ENCODE results near the gene DEFB131B.

Gene DEFB131B

DNA sequence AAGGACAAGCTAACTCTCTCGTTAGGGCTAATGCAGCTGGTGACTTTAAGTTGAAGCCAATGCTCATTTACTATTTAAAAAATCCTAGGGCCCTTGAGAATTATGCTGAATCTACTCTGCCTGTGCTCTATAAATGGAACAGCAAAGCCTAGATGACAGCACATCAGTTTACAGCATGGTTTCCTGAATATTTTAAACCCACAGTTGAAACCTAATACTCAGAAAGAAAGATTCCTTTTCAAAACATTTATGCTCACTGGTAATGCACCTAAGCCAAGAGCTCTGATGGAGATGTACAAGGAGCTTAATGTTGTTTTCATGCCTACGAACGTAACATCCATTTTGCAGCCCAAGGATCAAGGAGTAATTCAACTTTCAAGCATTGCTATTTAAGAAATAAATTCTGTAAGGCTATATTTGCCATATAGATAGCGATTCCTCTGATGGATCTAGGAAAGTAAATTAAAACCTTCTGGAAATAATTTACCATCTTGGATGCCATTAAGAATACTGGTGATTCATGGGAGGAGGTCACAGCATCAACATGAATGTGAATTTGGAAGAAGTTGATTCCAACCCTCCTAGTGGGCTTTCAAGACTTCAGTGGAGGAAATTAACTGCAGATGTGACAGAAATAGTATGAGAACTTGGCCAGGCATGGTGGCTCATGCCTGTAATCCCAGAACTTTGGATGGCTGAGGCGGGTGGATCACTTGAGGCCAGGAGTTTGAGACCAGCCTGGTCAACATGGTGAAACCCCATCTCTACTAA lies 35.7 kb downstream of the DEFB131B start:
- H3K27me3 ChIP-seq (ENCODE audit: control insufficient read depth in 1 of 2, insufficient read depth in 2 of 2, low read length in 2 of 2), result no peaks in the 10 kb centered on the region

DNA sequence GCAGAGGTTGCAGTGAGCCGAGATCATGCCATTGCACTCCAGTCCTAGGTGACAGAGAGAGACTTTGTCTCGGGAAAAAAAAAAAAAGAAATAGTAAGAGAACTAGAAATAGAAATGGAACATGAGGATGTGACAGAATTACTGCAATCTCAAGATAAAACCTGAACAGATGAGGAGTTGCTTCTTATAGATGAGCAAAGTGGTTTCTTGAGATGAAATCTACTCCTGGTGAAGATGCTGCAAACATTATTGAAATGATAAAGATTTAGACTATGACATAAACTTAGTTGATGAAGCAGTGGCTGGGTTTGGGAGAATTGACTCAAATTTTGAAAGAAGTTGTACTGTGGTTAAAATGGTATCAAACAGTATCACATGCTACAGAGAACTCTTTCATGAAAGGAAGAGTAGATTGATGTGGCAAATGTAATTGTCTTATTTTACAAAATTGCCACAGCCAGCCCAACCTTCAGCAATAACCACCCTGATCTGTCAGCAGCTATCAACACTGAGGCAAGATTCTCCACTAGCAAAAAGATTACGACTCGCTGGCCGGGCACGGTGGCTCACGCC lies 36.5 kb downstream of the DEFB131B start:
- Histone ChIP-seq H3K4me3 (ENCODE audit: low read depth in 1 of 2, low read length in 2 of 2) (no peak overlapping the region), H3K36me3 (ENCODE audit: insufficient read depth, low read length) (peaks cover 19% of the 10 kb centered on the region), H3K27me3 (ENCODE audit: control insufficient read depth in 1 of 2, insufficient read depth in 2 of 2, low read length in 2 of 2) (no peaks in the 10 kb centered on the region), H3K9me3 (ENCODE audit: low read length) (no peaks in the 10 kb centered on the region), H3K27ac (ENCODE audit: low read depth, low read length) (no peak overlapping the region), H3K4me1 (ENCODE audit: insufficient read depth, low read length) (no peaks in the 10 kb centered on the region), H3K9ac (ENCODE audit: low read length) (no peak overlapping the region)

More for the DNA sequence above, 35.7 kb downstream of the DEFB131B start:
- H3K9ac ChIP-seq (ENCODE audit: low read length), result no peak overlapping the region
- H3K9me3 ChIP-seq (ENCODE audit: low read length), result no peaks in the 10 kb centered on the region
- no peak overlapping the region for H3K27ac ChIP-seq (ENCODE audit: low read depth, low read length)
- H3K36me3 ChIP-seq (ENCODE audit: insufficient read depth, low read length), result peaks cover 19% of the 10 kb centered on the region
- no peaks in the 10 kb centered on the region for H3K4me1 ChIP-seq (ENCODE audit: insufficient read depth, low read length)
- H3K4me3 ChIP-seq (ENCODE audit: low read depth in 1 of 2, low read length in 2 of 2), result no peak overlapping the region

DNA sequence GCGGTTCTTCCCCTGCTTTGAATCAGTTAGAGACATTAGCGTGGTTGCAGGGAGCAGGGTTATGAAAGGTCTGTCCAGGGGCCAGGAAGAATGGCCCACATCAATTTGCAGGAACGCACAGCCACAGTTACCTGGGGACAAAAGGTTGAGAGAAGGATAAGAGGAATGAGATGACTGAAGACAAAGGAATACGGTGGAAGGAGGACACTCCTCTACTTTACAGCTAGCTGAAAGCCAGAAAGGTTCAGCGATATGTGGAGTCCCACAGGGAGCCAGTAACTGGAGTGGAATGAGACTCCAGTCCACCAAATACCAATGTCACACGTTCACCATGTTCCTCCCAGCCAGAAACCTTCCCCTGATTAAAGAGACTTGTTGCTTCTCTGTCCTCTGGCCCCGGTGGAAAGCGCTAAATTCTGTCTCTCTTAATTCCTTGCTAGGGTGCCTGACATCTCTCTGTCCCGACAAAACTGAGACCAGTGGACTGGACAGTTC lies 39.4 kb downstream of the DEFB131B start:
- no peak overlapping the region for H3K27ac ChIP-seq (ENCODE audit: low read depth, low read length)
- no peaks in the 10 kb centered on the region for H3K27me3 ChIP-seq (ENCODE audit: control insufficient read depth in 1 of 2, insufficient read depth in 2 of 2, low read length in 2 of 2)
- H3K4me1 ChIP-seq (ENCODE audit: insufficient read depth, low read length), result no peaks in the 10 kb centered on the region
- H3K9me3 ChIP-seq (ENCODE audit: low read length), result no peaks in the 10 kb centered on the region
- no peak overlapping the region for H3K4me3 ChIP-seq (ENCODE audit: low read depth in 1 of 2, low read length in 2 of 2)
- H3K36me3 ChIP-seq (ENCODE audit: insufficient read depth, low read length), result peaks cover 24% of the 10 kb centered on the region
- H3K9ac ChIP-seq (ENCODE audit: low read length), result no peak overlapping the region

DNA sequence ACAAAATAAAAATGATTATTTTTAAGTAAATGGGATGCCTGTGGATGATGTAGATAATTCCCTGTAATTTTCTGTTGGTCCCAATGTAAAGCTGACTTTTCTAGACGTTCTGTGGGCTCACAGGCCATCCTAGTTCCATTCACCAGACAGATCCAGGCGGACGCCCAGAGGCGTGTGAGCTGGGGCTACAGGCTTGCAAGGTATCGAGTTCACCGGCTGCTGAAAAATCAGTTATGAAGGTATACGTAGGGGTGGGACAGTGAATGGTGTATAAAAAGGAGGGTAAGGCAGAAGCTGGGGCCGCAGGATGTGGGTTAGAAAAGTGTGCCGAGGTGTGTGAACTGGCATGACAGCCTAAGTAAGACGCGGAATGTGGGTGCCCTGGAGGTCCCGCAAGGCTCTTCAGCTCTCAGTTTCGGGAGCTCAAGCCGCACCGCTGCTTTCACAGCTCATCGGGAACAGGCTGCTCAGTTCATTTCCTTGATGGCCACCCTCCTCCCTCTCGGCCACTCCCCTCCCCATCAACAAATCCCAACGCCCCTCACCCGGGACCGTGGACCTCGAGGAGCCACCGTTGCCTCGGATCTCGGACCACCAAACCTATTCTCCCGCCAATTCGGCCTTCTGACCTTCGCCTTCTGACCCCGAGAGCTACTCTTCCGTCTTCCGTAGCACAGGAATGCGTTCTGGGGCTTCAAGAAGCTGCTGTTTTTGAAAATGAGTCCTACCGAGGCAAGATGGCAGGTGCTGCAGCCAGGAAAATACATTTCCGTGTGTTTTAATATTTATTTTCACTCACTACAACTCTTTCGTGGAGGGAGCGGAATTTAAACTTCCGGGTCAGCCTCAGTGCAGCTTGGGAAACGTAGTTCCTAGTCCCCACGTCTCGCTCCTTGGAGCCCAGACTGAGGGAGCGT lies 49.8 kb downstream of the DEFB131B start, which contains the start of gene XNDC1N:
XNDC1N (minus strand) TSS at position 775 of the 917 bp plus-strand sequence. CDS start 5,241 bp downstream, outside the sequence.
- peak within 1 kb of the TSS; percentile 77 for H3K9ac ChIP-seq (ENCODE audit: low read length)
- H3K27me3 ChIP-seq (ENCODE audit: control insufficient read depth in 1 of 2, insufficient read depth in 2 of 2, low read length in 2 of 2), result no peaks in the 10 kb centered on the region
- peaks cover 21% of the 10 kb centered on the region for H3K4me1 ChIP-seq (ENCODE audit: insufficient read depth, low read length)
- peak within 1 kb of the TSS; percentile 96 for H3K4me3 ChIP-seq (ENCODE audit: low read depth in 1 of 2, low read length in 2 of 2)
- peak within 1 kb of the TSS; percentile 96 for H3K27ac ChIP-seq (ENCODE audit: low read depth, low read length)
- no peaks in the 10 kb centered on the region for H3K36me3 ChIP-seq (ENCODE audit: insufficient read depth, low read length)
- no peaks in the 10 kb centered on the region for H3K9me3 ChIP-seq (ENCODE audit: low read length)

DNA sequence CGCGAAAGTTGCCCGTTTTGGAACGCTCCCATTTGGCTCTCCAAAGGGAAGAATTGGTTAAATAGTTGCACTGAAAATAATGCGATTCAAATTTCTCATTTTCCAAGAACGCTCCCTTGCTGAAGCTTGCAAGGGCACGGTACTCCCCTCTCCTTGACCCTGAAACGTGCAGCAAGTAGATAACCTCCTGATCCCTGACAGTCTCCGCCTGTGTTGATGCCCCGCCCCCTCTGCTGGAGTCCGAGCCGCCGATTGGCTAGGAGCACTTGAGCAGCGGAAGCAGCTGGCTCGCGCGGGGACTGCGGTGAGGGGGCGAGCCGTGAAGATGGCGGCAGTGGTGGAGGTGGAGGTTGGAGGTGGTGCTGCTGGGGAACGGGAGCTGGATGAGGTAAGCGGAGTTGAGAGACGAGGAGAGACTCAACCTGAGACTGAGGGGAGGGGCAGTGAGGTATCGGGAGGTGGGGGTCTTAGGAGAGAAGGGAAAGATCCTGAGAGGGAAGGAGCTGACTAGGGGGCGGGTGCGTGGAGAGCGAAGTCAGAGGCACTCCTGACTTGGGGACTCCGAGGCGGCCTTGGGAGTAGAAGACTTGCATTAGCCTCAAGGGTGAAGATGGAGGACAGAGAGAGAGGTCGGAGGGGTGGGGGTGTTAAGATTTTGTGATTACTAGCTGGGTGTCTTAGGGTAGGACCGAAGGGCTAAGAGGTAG lies 50.6 kb downstream of the DEFB131B start, which contains the start of gene RNF121:
RNF121 (plus strand) TSS at position 310 of the 707 bp plus-strand sequence; CDS start at position 326, 16 bp downstream.
- H3K4me1 ChIP-seq (ENCODE audit: insufficient read depth, low read length), result peaks cover 21% of the 10 kb centered on the region
- H3K9ac ChIP-seq (ENCODE audit: low read length), result peak within 1 kb of the TSS; percentile 77
- H3K4me3 ChIP-seq (ENCODE audit: low read depth in 1 of 2, low read length in 2 of 2), result peak within 1 kb of the TSS; percentile 96
- no peaks in the 10 kb centered on the region for H3K36me3 ChIP-seq (ENCODE audit: insufficient read depth, low read length)
- H3K27ac ChIP-seq (ENCODE audit: low read depth, low read length), result peak within 1 kb of the TSS; percentile 96
- no peaks in the 10 kb centered on the region for H3K27me3 ChIP-seq (ENCODE audit: control insufficient read depth in 1 of 2, insufficient read depth in 2 of 2, low read length in 2 of 2)
- H3K9me3 ChIP-seq (ENCODE audit: low read length), result no peaks in the 10 kb centered on the region

DNA sequence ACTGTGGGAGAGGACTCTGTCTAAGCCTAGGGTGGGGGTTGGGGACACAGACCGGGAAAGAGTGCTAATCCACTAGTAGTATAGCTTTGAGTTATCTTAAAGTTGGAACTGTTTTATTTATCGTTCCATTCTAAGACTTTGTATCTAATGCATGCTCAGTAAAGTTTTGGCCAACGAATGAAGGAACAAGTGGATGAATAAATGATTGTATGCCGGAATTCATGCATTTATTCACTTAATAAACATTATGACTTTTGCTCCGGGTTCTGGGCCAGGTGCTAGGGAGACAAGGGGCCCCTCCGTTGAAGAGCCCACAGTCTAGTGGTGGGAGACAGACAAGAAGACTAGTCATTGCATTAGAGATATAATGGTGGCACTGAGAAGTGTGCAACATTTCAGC lies 51.2 kb downstream of the DEFB131B start:
- no peaks in the 10 kb centered on the region for H3K9me3 ChIP-seq (ENCODE audit: low read length)
- H3K9ac ChIP-seq (ENCODE audit: low read length), result peak overlapping the region; percentile 77
- peaks cover 21% of the 10 kb centered on the region for H3K4me1 ChIP-seq (ENCODE audit: insufficient read depth, low read length)
- peak overlapping the region; percentile 96 for H3K4me3 ChIP-seq (ENCODE audit: low read depth in 1 of 2, low read length in 2 of 2)
- peak overlapping the region; percentile 96 for H3K27ac ChIP-seq (ENCODE audit: low read depth, low read length)
- no peaks in the 10 kb centered on the region for H3K27me3 ChIP-seq (ENCODE audit: control insufficient read depth in 1 of 2, insufficient read depth in 2 of 2, low read length in 2 of 2)
- H3K36me3 ChIP-seq (ENCODE audit: insufficient read depth, low read length), result no peaks in the 10 kb centered on the region

DNA sequence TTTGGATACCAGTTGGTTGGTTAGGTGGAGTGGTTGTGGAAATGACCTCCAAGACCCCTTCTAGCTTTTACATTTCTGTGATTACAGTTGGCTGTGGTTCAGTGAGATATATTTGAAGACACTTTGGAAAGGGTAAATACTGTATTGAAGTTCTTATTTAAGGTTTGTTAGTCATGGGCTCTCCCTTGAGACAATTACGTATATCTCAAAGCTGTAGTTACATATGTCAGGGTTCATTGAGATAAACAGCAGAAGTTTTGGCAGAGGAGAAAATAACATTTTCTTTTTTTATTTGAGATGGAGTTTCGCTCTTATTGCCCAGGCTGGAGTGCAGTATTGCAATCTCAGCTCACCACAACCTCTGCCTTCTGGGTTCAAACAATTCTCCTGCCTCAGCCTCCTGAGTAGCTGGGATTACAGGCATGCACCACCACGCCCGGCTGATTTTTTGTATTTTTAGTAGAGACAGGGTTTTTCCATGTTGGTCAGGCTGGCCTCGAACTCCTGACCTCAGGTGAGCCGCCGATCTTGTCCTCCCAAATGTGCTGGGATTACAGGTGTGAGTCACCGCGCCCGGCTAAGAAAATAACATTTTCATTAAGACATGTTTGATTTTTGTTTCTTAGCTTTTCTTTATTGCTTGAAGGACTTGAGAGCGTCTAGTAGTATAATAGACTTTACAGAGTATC lies 52.4 kb downstream of the DEFB131B start:
- Histone ChIP-seq H3K27ac (ENCODE audit: low read depth, low read length) (no peak overlapping the region), H3K27me3 (ENCODE audit: control insufficient read depth in 1 of 2, insufficient read depth in 2 of 2, low read length in 2 of 2) (no peaks in the 10 kb centered on the region), H3K9me3 (ENCODE audit: low read length) (no peaks in the 10 kb centered on the region), H3K4me1 (ENCODE audit: insufficient read depth, low read length) (peaks cover 21% of the 10 kb centered on the region), H3K36me3 (ENCODE audit: insufficient read depth, low read length) (no peaks in the 10 kb centered on the region), H3K4me3 (ENCODE audit: low read depth in 1 of 2, low read length in 2 of 2) (no peak overlapping the region), H3K9ac (ENCODE audit: low read length) (no peak overlapping the region)

DNA sequence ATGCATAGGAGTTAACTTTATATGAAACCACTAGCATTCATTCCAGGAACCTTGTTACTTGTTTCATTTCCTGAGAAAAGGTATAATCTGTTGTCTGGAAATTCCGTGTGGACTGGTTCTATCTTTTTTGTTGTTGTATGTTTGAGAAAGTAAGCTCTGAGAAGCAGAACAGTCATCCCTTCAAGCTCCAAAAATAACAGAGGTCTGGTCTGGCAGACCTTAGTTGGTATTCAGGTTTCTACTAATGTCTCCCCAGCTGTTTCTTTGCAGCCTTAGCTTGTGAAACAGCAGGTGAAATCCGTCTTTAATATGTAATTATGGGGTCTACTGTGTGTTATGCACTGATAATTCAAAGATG lies 53.0 kb downstream of the DEFB131B start:
- H3K27ac ChIP-seq (ENCODE audit: low read depth, low read length), result no peak overlapping the region
- H3K36me3 ChIP-seq (ENCODE audit: insufficient read depth, low read length), result no peaks in the 10 kb centered on the region
- H3K4me1 ChIP-seq (ENCODE audit: insufficient read depth, low read length), result peaks cover 21% of the 10 kb centered on the region
- H3K27me3 ChIP-seq (ENCODE audit: control insufficient read depth in 1 of 2, insufficient read depth in 2 of 2, low read length in 2 of 2), result no peaks in the 10 kb centered on the region
- no peak overlapping the region for H3K4me3 ChIP-seq (ENCODE audit: low read depth in 1 of 2, low read length in 2 of 2)
- H3K9ac ChIP-seq (ENCODE audit: low read length), result no peak overlapping the region
- no peaks in the 10 kb centered on the region for H3K9me3 ChIP-seq (ENCODE audit: low read length)

DNA sequence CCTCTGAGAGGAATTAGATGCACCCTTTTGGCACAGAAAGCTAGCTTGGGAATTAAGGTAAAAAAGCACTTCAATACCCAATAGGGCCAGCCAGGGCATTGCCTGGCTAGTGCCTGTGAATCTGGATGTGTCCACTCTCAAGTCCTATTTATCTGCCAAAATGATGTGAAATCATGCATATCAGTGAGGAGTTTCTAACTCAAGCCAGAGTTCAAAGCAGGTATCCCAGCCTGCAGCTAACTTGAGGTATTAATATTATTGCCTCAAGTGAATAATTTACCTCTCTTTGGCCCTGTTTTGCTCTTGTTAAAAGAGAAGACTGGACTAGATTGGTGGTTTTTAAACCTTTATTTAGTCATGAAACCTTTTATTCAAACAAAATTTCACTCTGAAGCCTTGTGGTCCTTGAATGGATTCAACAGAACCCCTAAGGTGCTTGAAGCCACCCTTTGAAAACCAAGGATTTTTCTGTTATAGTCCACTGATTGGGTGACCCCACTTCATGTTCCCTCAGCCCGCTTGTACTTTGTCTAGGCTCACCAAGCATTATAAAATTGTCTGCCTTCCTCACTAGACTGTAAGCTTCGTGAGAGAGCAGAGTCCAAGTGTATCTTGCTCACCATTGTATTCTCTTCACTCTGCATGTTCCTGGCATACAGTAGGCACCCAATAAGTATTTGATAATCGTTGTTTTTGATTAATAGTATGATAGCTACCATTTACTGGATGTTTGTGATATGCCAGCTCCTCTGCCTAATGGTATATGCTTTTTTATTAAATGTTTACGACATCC lies 55.1 kb downstream of the DEFB131B start:
- Histone ChIP-seq H3K9ac (ENCODE audit: low read length) (no peak overlapping the region), H3K27ac (ENCODE audit: low read depth, low read length) (no peak overlapping the region), H3K9me3 (ENCODE audit: low read length) (no peaks in the 10 kb centered on the region), H3K36me3 (ENCODE audit: insufficient read depth, low read length) (no peaks in the 10 kb centered on the region), H3K4me1 (ENCODE audit: insufficient read depth, low read length) (peaks cover 21% of the 10 kb centered on the region), H3K27me3 (ENCODE audit: control insufficient read depth in 1 of 2, insufficient read depth in 2 of 2, low read length in 2 of 2) (no peaks in the 10 kb centered on the region), H3K4me3 (ENCODE audit: low read depth in 1 of 2, low read length in 2 of 2) (no peak overlapping the region)
